ENCODE data around the gene UBE2D2. TPM values are rescaled to one million over a fixed set of nuclear protein-coding genes. Genes with fewer than 3 reads are reported as not detected.

Gene UBE2D2
- total and polyA plus RNA-seq, 2 of the 13 experiments (the other 11 are each of a cell fraction or from before 2014, with no cell fraction given) = 79.1 to 109 TPM

- TF ChIP-seq ZNF577 (CRISPR knock-in tag; IDR thresholded peaks at IDR 0.05; ENCODE audit: borderline replicate concordance, low read depth) = no peak
- TF ChIP-seq HDAC1 (CRISPR knock-in tag; IDR thresholded peaks at IDR 0.05) = peak; percentile 88
- TF ChIP-seq FUBP1 (CRISPR knock-in tag; IDR thresholded peaks at IDR 0.05; ENCODE audit: borderline replicate concordance) = no peak
- no peak for TF ChIP-seq TCF12 (IDR thresholded peaks at IDR 0.05)
- TF ChIP-seq TCF12 (CRISPR knock-in tag; IDR thresholded peaks at IDR 0.05) = peak; percentile 90
- TF ChIP-seq PHF21A (CRISPR knock-in tag; IDR thresholded peaks at IDR 0.05) = peak; percentile 80
- TF ChIP-seq NPAS2 (CRISPR knock-in tag; IDR thresholded peaks at IDR 0.05; ENCODE audit: borderline replicate concordance) = no peak
- peak; percentile 85 for TF ChIP-seq ZNF770 (CRISPR knock-in tag; IDR thresholded peaks at IDR 0.05)
- TF ChIP-seq KLF15 (CRISPR knock-in tag; IDR thresholded peaks at IDR 0.05; ENCODE audit: borderline replicate concordance) = 0 out of 2 replicates have a peak, but pooled peaks have one; percentile 28
- no peak for TF ChIP-seq IKZF1 (IDR thresholded peaks at IDR 0.05)
- TF ChIP-seq ZFAT (CRISPR knock-in tag; conservative IDR thresholded peaks at IDR 0.05) = no peak
- peak; percentile 27; the same call in 1 of the 2 replicates for TF ChIP-seq CAMTA2 (CRISPR knock-in tag; IDR thresholded peaks at IDR 0.05; ENCODE audit: borderline replicate concordance)
- 0 out of 2 replicates have a peak, but pooled peaks have one; percentile 36 for TF ChIP-seq AKNA (CRISPR knock-in tag; IDR thresholded peaks at IDR 0.05; ENCODE audit: borderline replicate concordance)
- peak; percentile 63 for TF ChIP-seq NR2F6 (IDR thresholded peaks at IDR 0.05)
- peak; percentile 73 for TF ChIP-seq NR2F6 (CRISPR knock-in tag; IDR thresholded peaks at IDR 0.05)
- peak; percentile 91 for TF ChIP-seq AKAP8 (CRISPR knock-in tag; IDR thresholded peaks at IDR 0.05)
- TF ChIP-seq RFXAP (CRISPR knock-in tag; IDR thresholded peaks at IDR 0.05; ENCODE audit: borderline replicate concordance) = no peak; the same call in 1 of the 2 replicates
- no peak for TF ChIP-seq SIX1 (CRISPR knock-in tag; IDR thresholded peaks at IDR 0.05; ENCODE audit: borderline replicate concordance)
- TF ChIP-seq ZNF850 (CRISPR knock-in tag; conservative IDR thresholded peaks at IDR 0.05) = no peak
Observed at GRCh38 chr5:139517683-139518564, 43.2 kb upstream of the UBE2D2 start (continued).
